Lower lobe of right lung (tissue), 2 donors: ENCODE results near the gene CACNA1C. TPM values are rescaled to one million over a fixed set of nuclear protein-coding genes. Genes with fewer than 3 reads are reported as not detected.
A peak's percentile ranks its signal among the peaks of the same experiment; 100 is the strongest.

Experiments used
- ATAC-seq, 2 donors: fragments of 200-7000 bp; cut with Tn5 transposase; one replicate each; pipeline ENCODE4 v1.9.1; 2020 to 2022; ENCODE audit warnings: mild to moderate bottlenecking in 2 of 2, moderate library complexity in 2 of 2
- DNase-seq: peaks from one replicate; pipeline ENCODE4 v3.0.0-alpha.2; 2020
- H3K27ac ChIP-seq: fragments of 200-600 bp; one replicate; pipeline ENCODE4 v1.8.0; 2022
- H3K27me3 ChIP-seq: fragments of 200-600 bp; one replicate; pipeline ENCODE4 v1.8.0; 2022; ENCODE audit warnings: low read depth
- H3K36me3 ChIP-seq: fragments of 200-600 bp; one replicate; pipeline ENCODE4 v1.8.0; 2022; ENCODE audit warnings: mild to moderate bottlenecking
- H3K4me1 ChIP-seq: fragments of 200-600 bp; one replicate; pipeline ENCODE4 v1.8.0; 2022
- H3K4me3 ChIP-seq: fragments of 200-600 bp; one replicate; pipeline ENCODE4 v1.8.0; 2022; ENCODE audit warnings: mild to moderate bottlenecking
- H3K9me3 ChIP-seq: fragments of 200-600 bp; one replicate; pipeline ENCODE4 v1.8.0; 2022
- intact Hi-C: fragments of 100-400 bp; cut with DNase I; formaldehyde crosslinking; loops from one replicate; pipeline ENCODE4 v1.11.0; 2022
- total RNA-seq: library from RNA; stranded (reverse); fragmentation: NEBNext Ultra II Directional; extraction: Animal tissue kit (Norgen Biotek cat#: 25700); gene quantifications from one replicate; pipeline ENCODE4 v1.2.1, GENCODE V29; 2021
- TF ChIP-seq, protein P1 (sequence below): fragments of 200-600 bp; IDR thresholded peaks from one replicate; pipeline ENCODE4 v1.8.0; 2022; ENCODE audit warnings: antibody characterized with exemption, mild to moderate bottlenecking
- donor health status: DM: no; HTN: yes; CAD: no; lungs with severe emphysema.

Gene CACNA1C
- total RNA-seq, 1 donor from 2014 or later, result 8.4 TPM

DNA sequence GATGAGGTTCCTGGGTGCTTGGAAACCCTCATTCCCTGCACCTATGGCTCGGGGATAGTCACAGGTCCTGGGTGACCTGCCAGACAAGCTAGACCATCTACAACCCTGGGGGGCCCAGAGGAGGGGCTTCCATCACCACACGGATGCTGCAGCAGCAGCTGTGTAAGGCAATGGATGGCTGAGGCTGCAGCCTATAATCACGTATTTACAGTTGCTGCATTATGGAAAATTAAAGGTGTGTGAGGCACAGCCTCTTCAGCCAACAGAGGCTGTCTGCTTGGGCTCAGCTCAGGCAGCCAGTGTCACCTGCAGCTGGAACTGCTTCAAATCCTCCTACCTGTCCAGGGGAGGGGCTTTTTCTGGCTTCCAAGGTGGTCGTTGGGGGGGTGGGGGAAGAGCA lies 268.1 kb downstream of the CACNA1C start:
- no peaks in the 10 kb centered on the region for H3K36me3 ChIP-seq
- no peak overlapping the region for H3K27ac ChIP-seq
- H3K9me3 ChIP-seq, result no peaks in the 10 kb centered on the region
- H3K27me3 ChIP-seq, result no peaks in the 10 kb centered on the region
- DNase-seq (no peak), ATAC-seq (no peak)
- TF ChIP-seq, protein P1, sequence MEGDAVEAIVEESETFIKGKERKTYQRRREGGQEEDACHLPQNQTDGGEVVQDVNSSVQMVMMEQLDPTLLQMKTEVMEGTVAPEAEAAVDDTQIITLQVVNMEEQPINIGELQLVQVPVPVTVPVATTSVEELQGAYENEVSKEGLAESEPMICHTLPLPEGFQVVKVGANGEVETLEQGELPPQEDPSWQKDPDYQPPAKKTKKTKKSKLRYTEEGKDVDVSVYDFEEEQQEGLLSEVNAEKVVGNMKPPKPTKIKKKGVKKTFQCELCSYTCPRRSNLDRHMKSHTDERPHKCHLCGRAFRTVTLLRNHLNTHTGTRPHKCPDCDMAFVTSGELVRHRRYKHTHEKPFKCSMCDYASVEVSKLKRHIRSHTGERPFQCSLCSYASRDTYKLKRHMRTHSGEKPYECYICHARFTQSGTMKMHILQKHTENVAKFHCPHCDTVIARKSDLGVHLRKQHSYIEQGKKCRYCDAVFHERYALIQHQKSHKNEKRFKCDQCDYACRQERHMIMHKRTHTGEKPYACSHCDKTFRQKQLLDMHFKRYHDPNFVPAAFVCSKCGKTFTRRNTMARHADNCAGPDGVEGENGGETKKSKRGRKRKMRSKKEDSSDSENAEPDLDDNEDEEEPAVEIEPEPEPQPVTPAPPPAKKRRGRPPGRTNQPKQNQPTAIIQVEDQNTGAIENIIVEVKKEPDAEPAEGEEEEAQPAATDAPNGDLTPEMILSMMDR, result no peak
- H3K4me3 ChIP-seq, result no peak overlapping the region
- intact Hi-C loops, result no loop called here
- H3K4me1 ChIP-seq, result peaks cover 32% of the 10 kb centered on the region

DNA sequence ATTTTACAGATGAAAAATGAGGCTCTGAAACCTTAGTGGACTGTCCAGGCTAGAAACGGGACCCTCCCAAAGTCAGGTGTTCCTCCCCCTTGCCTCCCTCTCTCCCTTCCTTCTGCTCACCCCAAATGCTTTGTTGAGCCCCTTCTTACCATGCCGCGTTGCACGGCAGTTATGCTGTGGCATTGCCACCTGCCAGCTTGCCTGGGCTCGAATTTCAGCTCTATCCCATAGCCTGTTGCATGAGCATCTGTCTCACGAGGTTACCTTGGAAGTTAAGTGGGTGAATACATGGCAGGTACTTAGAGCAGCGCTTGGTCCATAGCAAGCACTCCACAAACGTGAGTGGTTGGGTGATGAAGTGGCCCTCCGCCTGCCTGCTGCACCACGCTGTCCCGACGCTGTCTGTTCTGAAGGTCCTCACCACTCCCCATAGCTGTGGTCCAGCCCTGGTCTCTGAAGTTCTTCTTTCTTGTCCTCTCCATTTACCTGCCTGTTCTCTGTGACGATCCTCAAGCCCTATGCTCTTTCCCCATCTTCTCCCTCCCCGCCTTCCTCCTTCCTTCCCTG lies 269.9 kb downstream of the CACNA1C start:
- H3K27me3 ChIP-seq, result no peaks in the 10 kb centered on the region
- intact Hi-C loops, result no loop called here
- ATAC-seq (peak in 1 of 2 donors; percentile 6), DNase-seq (no peak)
- peaks cover 30% of the 10 kb centered on the region for H3K4me1 ChIP-seq
- H3K36me3 ChIP-seq, result no peaks in the 10 kb centered on the region
- H3K27ac ChIP-seq, result no peak overlapping the region
- H3K4me3 ChIP-seq, result no peak overlapping the region
- no peaks in the 10 kb centered on the region for H3K9me3 ChIP-seq
- TF ChIP-seq, protein P1, result no peak

DNA sequence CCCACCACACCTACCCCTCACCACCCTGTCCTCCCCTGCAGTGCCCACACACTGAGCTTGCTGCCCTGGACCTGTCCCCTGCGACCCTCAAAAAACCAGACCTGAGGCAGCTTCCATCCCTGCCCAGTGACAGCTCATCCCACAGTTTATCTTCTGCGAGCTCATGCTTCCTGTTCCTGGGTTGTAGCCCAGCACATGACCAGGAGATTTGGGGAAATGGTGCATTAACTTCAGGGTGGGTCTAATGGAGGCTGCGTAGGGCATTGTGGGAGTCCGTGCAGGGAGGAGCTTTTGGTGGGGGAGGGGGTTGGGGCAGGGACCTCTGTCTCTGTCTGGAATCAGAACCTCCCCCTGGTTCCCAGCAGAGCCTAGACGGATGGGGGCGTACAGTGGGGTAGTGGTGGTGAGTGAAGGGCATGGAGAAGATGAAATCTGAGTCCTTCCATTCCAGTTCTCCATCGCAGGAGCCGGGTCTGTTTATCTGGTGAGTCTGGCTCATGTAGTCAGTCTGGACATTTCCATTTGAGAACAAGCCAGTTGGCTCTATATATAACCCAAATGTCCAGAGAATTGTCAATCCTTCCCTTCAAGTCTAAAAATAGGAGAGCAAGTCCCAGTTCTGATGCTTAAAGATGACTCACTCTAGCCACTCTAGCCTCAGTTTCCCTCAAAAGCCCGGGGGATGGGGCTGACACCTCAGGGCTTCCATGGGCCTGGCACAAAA lies 270.9 kb downstream of the CACNA1C start:
- Histone ChIP-seq H3K4me3 (no peak overlapping the region), H3K27me3 (no peaks in the 10 kb centered on the region), H3K36me3 (no peaks in the 10 kb centered on the region), H3K27ac (no peak overlapping the region), H3K9me3 (no peaks in the 10 kb centered on the region), H3K4me1 (peaks cover 24% of the 10 kb centered on the region)
- TF ChIP-seq, protein P1, result no peak
- intact Hi-C loops, result no loop called here
- DNase-seq (no peak), ATAC-seq (peak; percentile 54 to 67)

DNA sequence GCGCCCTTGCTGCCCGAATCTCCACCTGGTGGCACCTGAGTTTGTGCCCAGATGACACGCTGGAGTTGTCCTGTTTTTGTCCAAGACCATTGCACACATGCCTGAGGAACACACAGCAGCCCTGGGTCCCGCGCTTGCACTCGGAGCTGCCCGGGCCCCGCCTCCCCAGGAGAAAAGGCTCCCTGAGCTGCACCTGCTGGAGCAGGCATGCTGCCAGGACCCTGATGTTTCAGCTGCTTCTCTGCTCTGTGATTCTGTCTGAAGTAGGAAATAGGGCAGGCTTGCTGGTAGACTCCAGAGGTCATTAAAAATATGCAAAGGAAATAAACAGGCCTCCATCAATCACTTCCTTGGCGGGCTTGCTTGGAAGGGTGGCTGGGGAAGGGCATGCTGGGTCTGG lies 271.6 kb downstream of the CACNA1C start:
- intact Hi-C loops, result no loop called here
- no peak overlapping the region for H3K27ac ChIP-seq

DNA sequence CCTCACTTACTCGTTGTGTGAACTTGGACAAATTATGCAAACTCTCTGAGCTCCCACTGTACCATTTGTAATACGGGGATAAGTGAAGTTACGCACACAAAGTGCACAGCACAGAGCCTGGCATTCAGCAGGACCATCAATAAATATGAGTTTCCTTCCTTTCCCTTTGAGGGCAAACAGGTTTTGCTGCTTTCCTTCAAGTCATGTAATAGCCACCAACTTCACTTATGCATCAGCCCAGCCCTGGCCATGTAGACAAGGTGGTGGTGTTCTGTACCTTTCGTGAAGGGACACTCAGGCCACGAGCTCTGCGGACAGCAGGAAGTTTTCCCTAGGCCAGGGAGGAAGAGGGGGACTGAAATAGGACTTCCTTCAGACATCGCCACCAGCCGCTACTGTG lies 272.7 kb downstream of the CACNA1C start:
- Histone ChIP-seq H3K27ac (no peak overlapping the region), H3K9me3 (no peaks in the 10 kb centered on the region), H3K4me3 (no peak overlapping the region), H3K36me3 (no peaks in the 10 kb centered on the region), H3K4me1 (peaks cover 24% of the 10 kb centered on the region), H3K27me3 (no peaks in the 10 kb centered on the region)
- TF ChIP-seq, protein P1, result no peak
- no peak for ATAC-seq
- intact Hi-C loops, result no loop called here
- DNase-seq, result no peak

More for the DNA sequence above, 271.6 kb downstream of the CACNA1C start:
- Histone ChIP-seq H3K4me1 (peaks cover 24% of the 10 kb centered on the region), H3K27me3 (no peaks in the 10 kb centered on the region), H3K36me3 (no peaks in the 10 kb centered on the region), H3K4me3 (no peak overlapping the region), H3K9me3 (no peaks in the 10 kb centered on the region)
- DNase-seq (no peak), ATAC-seq (no peak)
- TF ChIP-seq, protein P1, result no peak
